PC-3 (cell line): ENCODE data around the gene ABCG2. TPM values are rescaled to one million over a fixed set of nuclear protein-coding genes. Genes with fewer than 3 reads are reported as not detected.

Source experiments
- ATAC-seq: fragments of 200-7000 bp; cut with Tn5 transposase; 2 replicates; pipeline ENCODE4 v1.9.1; 2020; ENCODE audit warnings: mild to moderate bottlenecking, moderate library complexity
- BruUV-seq: library from RNA; stranded (reverse); fragments of 400-500 nt; replicated peaks from 2 replicates; lab custom pipeline; 2021; lab: Mats Ljungman, UMichigan
- CTCF ChIA-PET: fragments of 300-600 bp; sonication (Branson Sonifier 250); formaldehyde crosslinking; loops from one replicate; lab custom pipeline; 2022; ENCODE audit warnings: antibody characterized with exemption; lab: Charles Lee
- POLR2A ChIA-PET: fragments of 300-600 bp; sonication (Branson Sonifier 250); formaldehyde crosslinking; loops from one replicate; lab custom pipeline; 2022; ENCODE audit warnings: antibody characterized with exemption; ENCODE audit not compliant: unreplicated experiment; lab: Charles Lee
- DNase-seq: peaks from one replicate; pipeline ENCODE4 v3.0.0-alpha.2; 2015
- H2AFZ ChIP-seq: fragments of 300-600 bp; sonication (generic); 2 replicates; pipeline ENCODE4 v1.6.0; 2016; ENCODE audit warnings: antibody characterized with exemption, low read length
- H3F3A ChIP-seq: fragments of 300-600 bp; sonication (generic); one replicate; pipeline ENCODE4 v1.6.0; 2017; ENCODE audit warnings: antibody characterized with exemption, low read length, control low read depth, mild to moderate bottlenecking; ENCODE audit not compliant: unreplicated experiment
- H3K27ac ChIP-seq: fragments of 300-600 bp; sonication (generic); 2 replicates; pipeline ENCODE4 v1.5.1; 2016; ENCODE audit warnings: mild to moderate bottlenecking, low read length
- H3K27me3 ChIP-seq: fragments of 300-600 bp; sonication (generic); 2 replicates; pipeline ENCODE4 v1.6.1; 2016; ENCODE audit warnings: low read length, mixed read lengths
- H3K36me3 ChIP-seq: fragments of 300-600 bp; sonication (generic); 2 replicates; pipeline ENCODE4 v1.6.1; 2016; ENCODE audit warnings: low read depth, mixed run types, low read length, mixed read lengths
- H3K4me1 ChIP-seq: fragments of 300-600 bp; sonication (generic); 2 replicates; pipeline ENCODE4 v1.5.1; 2016; ENCODE audit warnings: low read length; ENCODE audit not compliant: insufficient read depth
- H3K4me2 ChIP-seq: fragments of 300-600 bp; sonication (generic); 2 replicates; pipeline ENCODE4 v1.6.0; 2016; ENCODE audit warnings: low read length
- H3K4me3 ChIP-seq: fragments of 300-600 bp; sonication (generic); 2 replicates; pipeline ENCODE4 v1.5.1; 2016; ENCODE audit warnings: mild to moderate bottlenecking, low read length, mixed read lengths
- H3K79me2 ChIP-seq: fragments of 300-600 bp; sonication (generic); 2 replicates; pipeline ENCODE4 v1.6.1; 2017; ENCODE audit warnings: low read length, mixed read lengths
- H3K9ac ChIP-seq: fragments of 300-600 bp; sonication (generic); 2 replicates; pipeline ENCODE4 v1.6.0; 2016; ENCODE audit warnings: mild to moderate bottlenecking, low read length
- H3K9me2 ChIP-seq: fragments of 300-600 bp; sonication (generic); replicated peaks from 2 replicates; pipeline ENCODE4 v1.6.1; 2016; ENCODE audit warnings: mixed run types, low read length, mixed read lengths
- H3K9me3 ChIP-seq: fragments of 300-600 bp; sonication (generic); 2 replicates; pipeline ENCODE4 v1.6.1; 2016; ENCODE audit warnings: low read length, mixed read lengths
- H4K20me1 ChIP-seq: fragments of 300-600 bp; sonication (generic); 2 replicates; pipeline ENCODE4 v1.6.1; 2016; ENCODE audit warnings: low read length, mixed read lengths
- CTCF ChIP-seq: fragments of 300-600 bp; sonication (generic); conservative IDR thresholded peaks from 2 replicates; pipeline ENCODE4 v1.5.1; 2017; ENCODE audit warnings: antibody characterized with exemption, low read depth, mild to moderate bottlenecking, low read length
- EZH2 ChIP-seq: fragments of 300-600 bp; sonication (generic); IDR thresholded peaks from one replicate; pipeline ENCODE4 v1.6.1; 2017; ENCODE audit warnings: antibody characterized with exemption, mild to moderate bottlenecking, low read length; ENCODE audit not compliant: unreplicated experiment
- EZH2phosphoT487 ChIP-seq: fragments of 300-600 bp; sonication (generic); IDR thresholded peaks from 2 replicates; pipeline ENCODE4 v1.6.1; 2018; ENCODE audit warnings: mild to moderate bottlenecking, antibody characterized with exemption, low read length, borderline replicate concordance
- intact Hi-C: fragments of 100-400 bp; cut with micrococcal nuclease; formaldehyde crosslinking; loops from 2 replicates; pipeline ENCODE4 v1.9.0; 2023
- total RNA-seq: library from RNA; depleted of rRNA; stranded (reverse); fragments of >200 nt; gene quantifications from 2 replicates; pipeline ENCODE4 v1.2.3, GENCODE V29; 2014

Gene ABCG2
- total RNA-seq, 1 experiment from 2014 or later, result not detected

- ATAC-seq, result no peak
- H2AFZ ChIP-seq, result no peak overlapping the region
- no peak overlapping the region for H3K4me2 ChIP-seq
- H3K4me3 ChIP-seq, result no peak overlapping the region
- H4K20me1 ChIP-seq, result no peaks in the 10 kb centered on the region
- POLR2A ChIA-PET, result no interaction called here
- H3K9ac ChIP-seq, result no peak overlapping the region
- H3K36me3 ChIP-seq, result no peaks in the 10 kb centered on the region
- TF ChIP-seq EZH2 (no peak), EZH2phosphoT487 (no peak), CTCF (no peak)
- H3K9me2 ChIP-seq, result no peaks in the 10 kb centered on the region
- H3K9me3 ChIP-seq, result no peaks in the 10 kb centered on the region
- intact Hi-C loops, result no loop called here
- H3F3A ChIP-seq, result no peaks in the 10 kb centered on the region
- no peak overlapping the region for H3K27ac ChIP-seq
- BruUV-seq, result no TSS peak
- H3K79me2 ChIP-seq, result no peaks in the 10 kb centered on the region
- no peak for DNase-seq
- H3K4me1 ChIP-seq, result peaks cover 21% of the 10 kb centered on the region
- CTCF ChIA-PET, result no interaction called here
- no peaks in the 10 kb centered on the region for H3K27me3 ChIP-seq
Measured at GRCh38 chr4:88200186-88200585, 41.7 kb upstream of the ABCG2 start.

- peak; percentile 38 for DNase-seq
- no peak overlapping the region for H3K27ac ChIP-seq
- no peaks in the 10 kb centered on the region for H4K20me1 ChIP-seq
- TF ChIP-seq EZH2, result no peak
- no peak for TF ChIP-seq CTCF
- no peak for TF ChIP-seq EZH2phosphoT487
- ChIA-PET CTCF (no interaction called here), POLR2A (no interaction called here)
- H3F3A ChIP-seq, result no peaks in the 10 kb centered on the region
- H3K4me2 ChIP-seq, result 0 out of 2 replicates have a peak overlapping the region, but pooled peaks have one; percentile 3
- intact Hi-C loops, result no loop called here
- H3K9me2 ChIP-seq, result no peaks in the 10 kb centered on the region
- peak; percentile 45 for ATAC-seq
- no peaks in the 10 kb centered on the region for H3K36me3 ChIP-seq
- H3K4me3 ChIP-seq, result no peak overlapping the region
- no peaks in the 10 kb centered on the region for H3K27me3 ChIP-seq
- H2AFZ ChIP-seq, result no peak overlapping the region
- H3K9me3 ChIP-seq, result no peaks in the 10 kb centered on the region
- no peak overlapping the region for H3K9ac ChIP-seq
- H3K4me1 ChIP-seq, result peaks cover 21% of the 10 kb centered on the region
- no TSS peak for BruUV-seq
- H3K79me2 ChIP-seq, result no peaks in the 10 kb centered on the region
Measured at GRCh38 chr4:88196523-88197185, 38.2 kb upstream of the ABCG2 start.

- H3K4me1 ChIP-seq, result peaks cover 27% of the 10 kb centered on the region
- H4K20me1 ChIP-seq, result no peaks in the 10 kb centered on the region
- no peaks in the 10 kb centered on the region for H3K9me2 ChIP-seq
- DNase-seq (no peak), ATAC-seq (no peak)
- intact Hi-C loops, result no loop called here
- H3K4me3 ChIP-seq, result no peak overlapping the region
- ChIA-PET CTCF (no interaction called here), POLR2A (no interaction called here)
- H2AFZ ChIP-seq, result no peak overlapping the region
- no peaks in the 10 kb centered on the region for H3K9me3 ChIP-seq
- no peak overlapping the region for H3K27ac ChIP-seq
- TF ChIP-seq CTCF, result no peak
- no peak for TF ChIP-seq EZH2
- TF ChIP-seq EZH2phosphoT487, result no peak
- no peak overlapping the region for H3K9ac ChIP-seq
- 0 out of 2 replicates have a peak overlapping the region, but pooled peaks have one; percentile 3 for H3K4me2 ChIP-seq
- BruUV-seq, result no TSS peak
- no peaks in the 10 kb centered on the region for H3K36me3 ChIP-seq
- no peaks in the 10 kb centered on the region for H3K27me3 ChIP-seq
- no peaks in the 10 kb centered on the region for H3F3A ChIP-seq
- no peaks in the 10 kb centered on the region for H3K79me2 ChIP-seq
Measured at GRCh38 chr4:88196013-88196365, 37.5 kb upstream of the ABCG2 start.
